Measurements from ENCODE around the gene DNAJB13. TPM values are rescaled to one million over a fixed set of nuclear protein-coding genes. Genes with fewer than 3 reads are reported as not detected.

DNAJB13 gene
- total and polyA plus RNA-seq, 10 of the 15 experiments (the other 5 are each of a cell fraction or from before 2014, with no cell fraction given): 0.07 to 0.76 (median 0.15) TPM; not detected in 7

DNA sequence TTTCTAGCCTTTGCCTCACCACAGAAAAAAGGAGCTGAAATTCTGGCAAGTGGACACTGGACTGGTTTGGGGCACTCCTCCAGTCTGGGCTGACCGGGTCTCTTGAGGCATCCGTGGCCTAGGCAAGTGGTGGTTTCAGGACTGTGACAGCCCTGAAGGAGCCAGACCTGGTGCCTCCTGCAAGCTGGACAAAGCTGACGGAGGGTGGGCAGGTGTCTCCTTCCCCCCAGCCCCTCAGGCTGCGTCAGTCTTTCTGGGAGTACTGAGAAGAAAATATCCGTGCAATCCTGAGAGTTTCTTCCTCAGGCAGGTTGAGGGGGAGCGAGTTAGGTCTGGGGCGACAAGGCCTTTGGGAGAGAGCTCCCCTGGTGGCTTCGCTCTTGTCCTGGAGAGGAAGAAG, 62.3 kb downstream of the DNAJB13 start:
- WGBS (ENCODE audit: insufficient coverage, insufficient replicate concordance, low lambda C conversion rate, missing lambda C conversion rate): 97% methylated on average over 8 of the region's 8 CpGs
- POLR2A ChIA-PET: interaction anchor here (0.6 kb wide), 1 partner anchor 19 kb away, joined by 3 read pairs; no protein-coding TSS in a partner anchor
- no peaks in the 10 kb centered on the region for H3K9me3 ChIP-seq (replicated peaks; ENCODE audit: control insufficient read depth, insufficient read depth, low read length)
- SMC1A ChIA-PET (ENCODE audit: uncharacterized antibody, unreplicated experiment): interaction anchor here (3.5 to 4.8 kb wide), 2 partner anchors 8 to 32 kb away, joined by 19 to 21 read pairs; partner anchors contain the start of gene UCP2
- H2AFZ ChIP-seq (ENCODE audit: control insufficient read depth, low read depth, low read length): no peak overlapping the region
- H3K9ac ChIP-seq (ENCODE audit: control insufficient read depth, insufficient read depth, low read length): no peak overlapping the region
- no TSS peak for BruUV-seq (replicated peaks)
- ATAC-seq: no peak
- RAD21 ChIA-PET (ENCODE audit: unreplicated experiment): no interaction called here
- FAIRE-seq: no peak
- no peaks in the 10 kb centered on the region for H4K20me1 ChIP-seq (ENCODE audit: control insufficient read depth, insufficient read depth)
- H3K27ac ChIP-seq (ENCODE audit: control insufficient read depth, insufficient read depth): no peak overlapping the region
- TF ChIP-seq SUPT20H (IDR thresholded peaks at IDR 0.05; ENCODE audit: borderline replicate concordance, control insufficient read depth, low read depth, low read length): no peak
- TF ChIP-seq CBX5 (IDR thresholded peaks at IDR 0.05; ENCODE audit: low read depth): no peak
- TF ChIP-seq, protein P1, sequence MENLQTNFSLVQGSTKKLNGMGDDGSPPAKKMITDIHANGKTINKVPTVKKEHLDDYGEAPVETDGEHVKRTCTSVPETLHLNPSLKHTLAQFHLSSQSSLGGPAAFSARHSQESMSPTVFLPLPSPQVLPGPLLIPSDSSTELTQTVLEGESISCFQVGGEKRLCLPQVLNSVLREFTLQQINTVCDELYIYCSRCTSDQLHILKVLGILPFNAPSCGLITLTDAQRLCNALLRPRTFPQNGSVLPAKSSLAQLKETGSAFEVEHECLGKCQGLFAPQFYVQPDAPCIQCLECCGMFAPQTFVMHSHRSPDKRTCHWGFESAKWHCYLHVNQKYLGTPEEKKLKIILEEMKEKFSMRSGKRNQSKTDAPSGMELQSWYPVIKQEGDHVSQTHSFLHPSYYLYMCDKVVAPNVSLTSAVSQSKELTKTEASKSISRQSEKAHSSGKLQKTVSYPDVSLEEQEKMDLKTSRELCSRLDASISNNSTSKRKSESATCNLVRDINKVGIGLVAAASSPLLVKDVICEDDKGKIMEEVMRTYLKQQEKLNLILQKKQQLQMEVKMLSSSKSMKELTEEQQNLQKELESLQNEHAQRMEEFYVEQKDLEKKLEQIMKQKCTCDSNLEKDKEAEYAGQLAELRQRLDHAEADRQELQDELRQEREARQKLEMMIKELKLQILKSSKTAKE (IDR thresholded peaks at IDR 0.05; ENCODE audit: low read depth, poor library complexity, severe bottlenecking): no peak
- TF ChIP-seq ATF7 (IDR thresholded peaks at IDR 0.05; ENCODE audit: low read depth): no peak
- TF ChIP-seq WRNIP1 (IDR thresholded peaks at IDR 0.05; ENCODE audit: borderline replicate concordance, low read depth, low read length): no peak
- TF ChIP-seq CHD1 (IDR thresholded peaks at IDR 0.05; ENCODE audit: low read depth, low read length): no peak
- TF ChIP-seq EGR1 (IDR thresholded peaks at IDR 0.05; ENCODE audit: borderline replicate concordance in 1 of 2, low read depth in 2 of 2, low read length in 2 of 2): no peak
- TF ChIP-seq MEF2B (IDR thresholded peaks at IDR 0.05; ENCODE audit: partially characterized antibody, poor library complexity, severe bottlenecking): no peak
- TF ChIP-seq STAT3 (IDR thresholded peaks at IDR 0.05; ENCODE audit: low read depth, low read length): no peak
- in situ Hi-C loops (cut with MboI) (no loop called here), intact Hi-C loops (cut with micrococcal nuclease; ENCODE audit: unreplicated experiment) (no loop called here)
- H3K27me3 ChIP-seq (replicated peaks in 1 of 2; ENCODE audit: control insufficient read depth in 2 of 2, insufficient read depth in 2 of 2, low read length in 1 of 2): no peaks in the 10 kb centered on the region
- H3K36me3 ChIP-seq (ENCODE audit: control insufficient read depth in 2 of 2, insufficient read depth in 2 of 2, low read length in 1 of 2): peaks cover 0 to 1% of the 10 kb centered on the region in 2 experiments
- DNase-seq (ENCODE audit: low read depth, low spot score): no peak
- H3K4me2 ChIP-seq (ENCODE audit: control insufficient read depth, insufficient read depth): no peak overlapping the region
- H3K4me1 ChIP-seq (ENCODE audit: control insufficient read depth, insufficient read depth, low read length): peaks cover 20% of the 10 kb centered on the region
- CTCF ChIA-PET: interaction anchor here (0.5 to 1.3 kb wide), 3 partner anchors 22 to 53 kb away, joined by 3 to 4 read pairs (median 3); no protein-coding TSS in a partner anchor
- no peaks in the 10 kb centered on the region for H3K79me2 ChIP-seq (ENCODE audit: control insufficient read depth, insufficient read depth, low read length)
- no peak overlapping the region for H3K4me3 ChIP-seq

All from GM12878 (cell line).